Astrocyte (in vitro differentiated cells and primary cell): ENCODE data around the gene USP19.

Source experiments
- EZH2 ChIP-seq: IDR thresholded peaks from 2 replicates; pipeline ENCODE4 v1.6.1; 2012; ENCODE audit warnings: mild to moderate bottlenecking, low read length, inconsistent platforms; ENCODE audit not compliant: insufficient read depth
- TF ChIP-seq, protein P1 (sequence below): IDR thresholded peaks from 2 replicates; pipeline ENCODE4 v1.5.1; 2011; ENCODE audit warnings: low read depth, mild to moderate bottlenecking, inconsistent platforms, low read length, moderate library complexity; ENCODE audit not compliant: insufficient read depth

DNA sequence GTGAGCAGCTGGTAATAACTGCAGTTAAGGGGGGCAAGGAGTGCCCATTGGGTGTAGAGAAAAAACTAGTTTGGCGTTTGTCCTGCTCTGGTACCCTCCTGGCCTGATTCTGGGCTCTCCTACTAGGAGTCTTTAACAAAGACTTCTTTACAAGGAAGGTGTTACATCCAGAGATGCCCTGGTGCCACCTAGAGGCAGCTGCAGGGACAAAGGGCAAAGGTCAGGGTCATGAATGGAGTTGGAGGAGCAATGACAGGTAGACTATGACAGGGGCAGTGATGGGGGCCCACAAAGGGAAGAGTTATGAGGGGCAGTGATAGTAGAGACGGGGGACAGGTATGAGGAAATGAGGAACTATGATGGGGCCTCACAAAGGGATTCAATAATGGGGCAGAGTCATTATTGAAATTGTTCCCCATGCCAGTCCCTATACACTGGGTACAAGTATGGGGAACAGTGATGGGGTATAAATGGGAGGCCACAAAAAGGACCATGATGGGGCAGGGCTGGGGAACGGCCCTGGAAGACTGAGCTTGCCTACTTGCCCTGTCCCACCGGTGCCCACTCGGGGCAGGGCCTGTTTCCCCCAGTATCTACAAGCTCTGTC lies 37.6 kb upstream of the USP19 start:
- no peak for TF ChIP-seq EZH2
- TF ChIP-seq, protein P1, sequence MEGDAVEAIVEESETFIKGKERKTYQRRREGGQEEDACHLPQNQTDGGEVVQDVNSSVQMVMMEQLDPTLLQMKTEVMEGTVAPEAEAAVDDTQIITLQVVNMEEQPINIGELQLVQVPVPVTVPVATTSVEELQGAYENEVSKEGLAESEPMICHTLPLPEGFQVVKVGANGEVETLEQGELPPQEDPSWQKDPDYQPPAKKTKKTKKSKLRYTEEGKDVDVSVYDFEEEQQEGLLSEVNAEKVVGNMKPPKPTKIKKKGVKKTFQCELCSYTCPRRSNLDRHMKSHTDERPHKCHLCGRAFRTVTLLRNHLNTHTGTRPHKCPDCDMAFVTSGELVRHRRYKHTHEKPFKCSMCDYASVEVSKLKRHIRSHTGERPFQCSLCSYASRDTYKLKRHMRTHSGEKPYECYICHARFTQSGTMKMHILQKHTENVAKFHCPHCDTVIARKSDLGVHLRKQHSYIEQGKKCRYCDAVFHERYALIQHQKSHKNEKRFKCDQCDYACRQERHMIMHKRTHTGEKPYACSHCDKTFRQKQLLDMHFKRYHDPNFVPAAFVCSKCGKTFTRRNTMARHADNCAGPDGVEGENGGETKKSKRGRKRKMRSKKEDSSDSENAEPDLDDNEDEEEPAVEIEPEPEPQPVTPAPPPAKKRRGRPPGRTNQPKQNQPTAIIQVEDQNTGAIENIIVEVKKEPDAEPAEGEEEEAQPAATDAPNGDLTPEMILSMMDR = no peak
